Stimulated activated CD4-positive, alpha-beta T cell treated with anti-CD3 and anti-CD28 coated beads, Interleukin-1b, Interleukin-23, amount 100 ng/mL, for 24 hours (primary cell): ENCODE measurements around the gene UTF1.
"Not testable (repeated sequence)": the region's sequence is repeated elsewhere in the genome, so short reads cannot be mapped to it uniquely, and the experiment has no call there.

Source experiments
- DNase-seq, 4 experiments: peaks; one replicate each; pipeline ENCODE4 v3.0.0-alpha.2; 2020; ENCODE audit warnings: low read depth in 4 of 4, low spot score in 1 of 4

UTF1 gene

DNA sequence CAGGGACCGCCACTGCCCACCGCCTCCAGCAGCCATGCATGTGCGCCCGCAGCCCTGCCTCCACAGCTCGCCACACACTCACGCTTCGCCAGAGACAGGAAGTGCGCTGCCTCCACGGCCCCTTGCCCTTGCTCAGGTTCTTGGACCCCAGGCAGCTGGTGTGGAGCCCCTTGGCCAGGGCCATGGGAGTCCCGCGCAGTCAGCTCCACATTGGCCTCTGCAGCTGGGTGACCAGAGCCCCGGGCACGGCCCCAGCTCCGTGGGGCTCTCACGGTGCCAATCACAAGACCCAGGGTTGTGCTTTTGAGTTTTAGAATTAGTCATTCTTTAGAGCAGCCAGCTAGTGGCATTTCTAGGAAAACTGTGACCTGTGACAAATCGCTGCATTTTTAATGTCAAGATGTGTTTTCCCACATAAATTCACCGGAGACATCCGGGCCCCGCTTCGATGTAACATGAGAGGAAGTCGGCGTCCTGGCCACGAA, 4.3 kb upstream of the UTF1 start:
- DNase-seq = no peak

DNA sequence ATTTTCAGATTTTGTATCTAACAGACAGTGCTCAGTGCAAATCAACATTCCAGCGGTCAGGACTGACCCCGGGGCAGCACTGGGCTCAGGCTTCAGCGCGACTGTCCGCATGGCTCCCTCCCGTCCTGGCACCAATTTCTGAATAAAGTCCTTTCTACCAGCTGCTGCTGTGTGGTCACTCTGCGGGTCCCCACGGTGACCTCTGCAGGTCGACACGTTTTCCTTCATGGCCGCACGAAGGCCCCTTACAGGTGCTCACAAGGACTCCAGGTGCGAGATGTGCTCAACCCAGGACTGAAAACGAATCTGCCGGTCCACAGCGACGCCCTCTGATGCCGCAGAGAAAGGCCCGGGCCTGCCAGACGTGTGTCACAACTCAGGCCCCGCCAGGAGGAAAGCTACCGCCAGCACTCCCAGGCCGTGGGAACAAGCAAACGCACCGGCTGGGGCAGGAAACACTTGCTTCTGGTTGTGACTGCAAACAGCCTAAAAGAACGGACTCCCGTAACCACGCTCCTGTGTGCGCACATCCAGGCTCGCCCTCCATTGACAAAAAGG, 3.7 kb upstream of the UTF1 start:
- DNase-seq = no peak

DNA sequence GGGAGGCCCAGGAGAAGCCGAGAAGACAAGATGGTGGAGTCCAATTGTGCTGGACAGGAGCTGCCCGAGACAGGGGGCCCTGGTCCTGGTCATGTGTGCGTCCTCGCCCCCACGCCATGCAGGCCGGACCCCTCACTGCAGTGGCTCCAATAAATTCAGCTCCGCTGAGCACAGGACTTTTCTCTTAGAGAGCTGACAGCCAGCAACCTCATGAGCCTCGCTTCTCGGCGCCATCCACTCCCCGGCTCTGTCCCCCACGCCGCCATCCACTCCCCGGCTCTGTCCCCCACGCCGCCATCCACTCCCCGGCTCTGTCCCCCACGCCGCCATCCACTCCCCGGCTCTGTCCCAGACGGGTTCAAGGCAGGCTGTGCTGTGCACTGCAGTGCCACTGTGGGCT, 2.8 kb upstream of the UTF1 start:
- DNase-seq = no peak

DNA sequence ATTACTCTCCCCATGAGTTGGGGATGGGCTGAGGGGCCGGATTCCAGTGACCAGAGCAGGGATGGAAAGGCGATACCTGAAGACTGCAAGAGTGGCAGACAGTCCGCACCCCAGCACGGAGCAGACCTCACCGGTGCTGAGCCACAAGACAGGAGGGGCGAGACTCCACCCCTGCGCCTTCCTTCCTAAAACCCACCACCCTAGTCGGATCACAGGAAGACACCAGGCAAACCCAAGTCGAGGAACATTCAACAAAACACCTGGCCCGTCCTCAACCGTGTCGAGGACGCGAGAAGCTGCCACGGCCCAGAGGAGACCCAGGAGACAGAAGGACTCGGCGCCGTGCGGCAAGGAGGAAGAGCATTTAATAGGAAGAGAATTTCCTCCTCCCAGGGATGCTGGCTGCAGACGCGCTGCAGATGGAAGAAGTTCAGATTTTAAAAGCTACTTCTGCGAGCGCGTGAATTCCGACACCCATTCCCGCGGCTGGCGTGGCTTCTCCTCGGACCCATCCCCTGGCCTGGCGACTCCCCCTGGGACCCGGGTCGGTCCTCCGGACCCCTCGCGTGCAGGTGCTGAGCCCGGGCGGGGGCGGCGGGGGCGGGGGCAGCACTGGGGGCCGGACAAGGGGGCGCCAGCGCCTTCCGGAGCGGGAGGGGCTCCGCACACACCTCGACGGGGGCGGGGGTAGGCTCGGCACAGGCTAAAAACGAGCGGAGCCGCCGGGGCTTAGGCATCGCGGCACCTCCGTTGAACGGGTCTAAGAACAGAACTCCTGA, 563 bp upstream of the UTF1 start:
- no peak for DNase-seq

DNA sequence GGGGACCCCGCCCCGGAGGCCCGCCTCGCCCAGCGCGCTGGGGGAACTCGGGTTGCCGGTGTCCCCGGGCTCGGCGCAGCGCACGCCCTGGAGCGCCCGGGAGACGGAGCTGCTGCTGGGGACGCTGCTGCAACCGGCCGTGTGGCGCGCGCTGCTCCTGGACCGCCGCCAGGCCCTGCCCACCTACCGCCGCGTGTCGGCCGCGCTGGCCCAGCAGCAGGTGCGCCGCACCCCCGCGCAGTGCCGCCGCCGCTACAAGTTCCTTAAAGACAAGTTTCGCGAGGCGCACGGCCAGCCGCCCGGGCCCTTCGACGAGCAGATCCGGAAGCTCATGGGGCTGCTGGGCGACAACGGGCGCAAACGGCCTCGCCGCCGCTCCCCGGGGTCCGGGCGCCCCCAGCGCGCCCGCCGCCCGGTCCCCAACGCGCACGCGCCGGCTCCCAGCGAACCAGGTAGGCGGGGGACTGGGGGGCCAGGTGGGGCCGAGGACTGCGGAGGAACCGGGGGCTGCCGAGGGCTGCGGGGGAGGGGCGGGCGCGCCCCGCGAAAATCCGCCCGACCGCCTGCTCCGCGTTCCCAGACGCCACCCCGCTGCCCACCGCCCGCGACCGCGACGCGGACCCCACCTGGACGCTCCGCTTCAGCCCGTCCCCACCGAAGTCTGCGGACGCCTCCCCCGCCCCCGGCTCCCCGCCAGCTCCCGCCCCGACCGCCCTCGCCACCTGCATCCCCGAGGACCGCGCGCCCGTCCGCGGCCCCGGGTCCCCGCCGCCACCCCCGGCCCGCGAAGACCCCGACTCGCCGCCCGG, 574 bp downstream of the UTF1 start:
- no peak for DNase-seq

DNA sequence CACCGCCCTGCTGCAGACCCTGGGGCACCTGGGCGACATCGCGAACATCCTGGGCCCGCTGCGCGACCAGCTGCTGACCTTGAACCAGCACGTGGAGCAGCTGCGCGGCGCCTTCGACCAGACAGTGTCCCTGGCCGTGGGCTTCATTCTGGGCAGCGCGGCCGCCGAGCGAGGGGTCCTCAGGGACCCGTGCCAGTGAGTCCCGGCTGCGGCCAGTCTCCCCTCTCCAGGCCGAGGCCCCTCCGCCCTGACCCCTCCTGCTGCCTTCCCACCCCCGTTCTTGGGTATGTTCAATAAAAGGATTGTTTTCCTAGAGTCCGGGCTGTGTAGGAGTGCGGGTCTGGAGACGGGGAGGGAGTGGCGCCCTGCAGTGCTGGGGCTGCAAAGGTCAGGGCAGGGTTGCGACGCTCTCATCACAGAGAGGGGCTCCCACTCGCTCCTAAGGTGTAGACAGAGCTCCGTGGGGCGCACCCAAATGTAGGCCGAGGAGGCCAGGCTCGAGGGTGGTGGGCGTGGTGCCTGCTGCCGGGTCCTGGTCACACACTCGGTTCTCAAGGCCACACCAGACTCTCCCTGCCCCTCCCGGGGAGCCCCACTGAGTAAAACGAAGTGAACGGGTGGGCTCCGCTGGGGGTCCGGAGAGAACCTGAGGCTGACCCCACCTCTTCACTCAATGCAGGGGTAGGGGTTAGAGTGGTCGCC, 1.4 kb downstream of the UTF1 start:
- DNase-seq = no peak

DNA sequence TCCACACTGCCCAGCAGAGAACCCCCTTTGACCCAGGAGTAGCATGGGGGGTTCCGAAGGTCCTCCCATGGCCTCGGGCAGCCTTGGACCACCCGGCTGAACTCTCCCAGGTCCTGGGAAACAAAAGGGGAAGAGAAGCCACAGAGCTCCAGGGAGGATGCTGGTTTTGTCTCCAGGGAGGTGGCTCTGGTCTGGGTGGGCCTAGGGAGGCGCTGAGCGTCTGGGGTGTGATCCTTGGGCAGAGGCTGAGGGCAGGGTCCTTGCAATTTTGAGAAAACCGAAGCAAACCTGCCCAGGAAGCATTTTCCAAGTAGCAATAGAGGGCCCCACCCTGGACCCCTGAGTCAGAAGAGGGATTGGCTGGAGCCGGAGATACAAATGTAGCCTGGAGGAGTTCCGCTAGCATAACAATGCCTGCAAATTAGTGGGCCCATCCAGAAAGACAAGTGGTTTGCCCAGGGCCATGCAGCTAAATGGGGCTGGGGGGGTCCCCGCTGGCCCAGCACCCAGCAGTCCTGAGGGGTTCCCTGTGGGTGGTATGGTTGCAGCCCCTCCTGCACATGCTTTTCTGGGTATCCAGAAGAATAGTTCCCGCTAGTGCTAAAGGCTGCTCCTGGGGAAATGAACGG, 2.0 kb downstream of the UTF1 start:
- DNase-seq = no peak

DNA sequence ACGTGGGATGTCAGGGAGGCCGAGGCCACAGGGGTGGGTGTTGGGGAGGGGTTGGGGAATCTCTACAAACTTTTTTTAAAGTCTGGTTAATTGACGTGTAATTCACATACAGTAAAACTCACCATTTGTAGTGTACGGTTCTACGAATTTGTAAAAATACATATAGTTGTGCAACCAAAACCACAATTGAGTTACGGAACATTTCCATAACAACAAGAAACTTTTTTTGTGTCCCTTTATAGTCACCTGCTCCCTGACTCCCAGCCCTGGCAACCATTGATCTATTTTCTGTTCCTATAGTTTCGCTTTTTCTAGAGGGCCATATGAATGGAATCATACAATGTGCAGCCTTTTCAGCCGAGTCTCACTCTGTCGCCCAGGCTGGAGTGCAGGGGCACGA, 4.8 kb downstream of the UTF1 start:
- not testable (repeated sequence) for DNase-seq

DNA sequence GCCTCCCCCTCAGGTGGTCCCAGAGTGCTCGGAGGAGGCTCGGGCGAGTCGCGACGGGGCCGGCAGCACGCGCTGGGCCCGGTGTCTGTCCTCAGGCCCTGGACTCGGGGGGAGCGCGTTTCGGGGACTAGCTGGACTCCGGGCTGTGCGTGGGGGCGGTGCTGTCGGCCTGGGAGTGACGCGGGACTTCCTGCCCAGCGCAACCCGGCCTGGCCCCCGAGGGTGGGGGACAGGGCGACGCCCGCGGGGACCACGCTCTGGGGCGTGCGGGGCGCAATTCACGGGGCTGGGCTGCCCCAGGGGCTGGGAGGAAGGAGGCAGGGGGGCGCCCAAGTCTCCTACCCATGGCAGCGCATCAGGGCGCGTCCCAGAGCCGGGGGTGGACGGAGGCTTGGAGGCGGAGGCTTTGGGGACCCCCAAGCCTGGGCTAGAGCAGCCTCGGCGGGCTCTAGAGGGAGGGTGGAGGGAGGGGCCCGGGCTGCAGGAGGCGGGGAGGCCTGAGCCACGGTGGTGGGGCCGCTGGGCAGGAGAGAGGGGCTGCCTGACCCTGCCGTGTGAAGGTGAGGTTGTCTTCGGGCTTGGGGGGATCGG, 5.3 kb downstream of the UTF1 start:
- DNase-seq = no peak

DNA sequence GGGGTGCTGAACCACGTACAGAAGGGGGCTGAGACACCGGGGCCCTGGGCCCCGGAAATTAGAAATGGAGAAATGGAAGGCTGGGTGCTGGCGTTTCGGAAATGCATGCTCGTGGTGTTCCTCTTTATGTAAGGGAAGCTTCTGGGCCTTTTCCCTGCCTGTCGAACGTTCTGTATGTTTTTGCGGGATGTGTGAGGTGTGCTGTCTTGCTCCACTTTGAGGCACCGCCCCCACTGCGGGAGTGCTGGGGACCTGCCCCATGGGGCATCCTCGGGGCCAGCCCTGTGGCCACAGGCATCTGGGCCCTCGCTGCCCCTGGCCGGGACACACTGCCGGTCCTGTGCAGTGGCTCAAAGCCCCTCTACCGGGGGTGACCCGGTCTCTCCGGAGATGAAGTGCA, 5.9 kb downstream of the UTF1 start:
- DNase-seq = no peak

DNA sequence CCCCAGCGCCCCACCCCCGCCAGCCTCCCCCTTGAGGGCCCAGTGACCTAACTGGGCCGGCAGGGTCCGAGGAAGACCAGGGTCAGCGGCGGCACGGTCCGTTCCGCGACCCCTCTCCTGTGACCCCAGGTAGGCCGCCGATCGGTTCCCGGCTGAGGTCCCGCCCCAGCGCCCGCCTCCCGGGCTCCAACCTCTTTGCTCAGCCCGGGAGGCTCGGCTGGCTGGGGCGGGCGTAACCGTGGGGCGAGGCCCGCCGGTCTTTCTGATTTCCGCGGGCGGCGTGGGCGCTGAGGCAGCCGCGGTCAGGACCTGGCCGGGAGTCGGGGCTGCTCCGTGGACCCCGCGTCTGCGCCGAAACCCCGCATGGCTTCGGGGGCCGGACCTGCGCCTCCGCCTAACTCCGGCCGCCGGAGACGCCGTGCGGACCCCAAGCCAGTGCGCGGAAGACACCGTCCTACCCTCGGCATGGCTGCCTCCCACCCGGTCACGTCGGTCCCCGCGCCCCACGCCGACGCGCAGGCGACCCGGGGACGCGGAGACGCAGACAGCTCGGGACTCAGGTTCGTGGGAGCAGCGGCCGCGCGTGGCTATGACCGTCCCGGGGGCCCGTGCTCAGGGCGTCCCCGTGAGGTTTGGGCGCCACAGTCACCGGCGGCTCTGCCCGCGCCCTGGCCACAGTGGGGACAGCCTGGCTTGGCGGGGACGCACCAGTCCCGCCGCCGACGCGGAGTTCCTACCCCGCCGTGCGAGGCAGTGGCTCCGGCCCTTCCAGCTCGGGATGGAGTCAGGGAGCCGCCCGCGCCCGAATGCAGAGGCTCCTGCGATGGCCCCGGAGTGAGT, 6.6 kb downstream of the UTF1 start:
- no peak for DNase-seq

DNA sequence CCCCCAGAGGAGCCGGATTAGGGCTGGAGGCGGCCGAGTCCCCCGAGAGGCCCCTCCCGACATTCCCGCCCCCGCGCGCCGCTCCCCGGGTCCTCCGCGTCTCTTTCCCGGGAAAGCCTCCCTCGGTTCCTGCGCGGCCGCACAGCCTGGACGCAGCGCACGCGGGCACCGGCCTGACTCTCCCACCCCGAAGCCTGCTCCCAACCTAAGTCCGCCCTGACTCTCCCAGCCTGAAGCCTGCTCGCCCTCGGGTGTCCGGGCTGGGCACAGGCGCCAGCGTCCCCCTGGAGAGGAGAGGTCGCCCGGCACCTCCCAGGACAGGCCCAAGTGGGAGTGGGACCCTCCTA, 7.2 kb downstream of the UTF1 start:
- no peak for DNase-seq

DNA sequence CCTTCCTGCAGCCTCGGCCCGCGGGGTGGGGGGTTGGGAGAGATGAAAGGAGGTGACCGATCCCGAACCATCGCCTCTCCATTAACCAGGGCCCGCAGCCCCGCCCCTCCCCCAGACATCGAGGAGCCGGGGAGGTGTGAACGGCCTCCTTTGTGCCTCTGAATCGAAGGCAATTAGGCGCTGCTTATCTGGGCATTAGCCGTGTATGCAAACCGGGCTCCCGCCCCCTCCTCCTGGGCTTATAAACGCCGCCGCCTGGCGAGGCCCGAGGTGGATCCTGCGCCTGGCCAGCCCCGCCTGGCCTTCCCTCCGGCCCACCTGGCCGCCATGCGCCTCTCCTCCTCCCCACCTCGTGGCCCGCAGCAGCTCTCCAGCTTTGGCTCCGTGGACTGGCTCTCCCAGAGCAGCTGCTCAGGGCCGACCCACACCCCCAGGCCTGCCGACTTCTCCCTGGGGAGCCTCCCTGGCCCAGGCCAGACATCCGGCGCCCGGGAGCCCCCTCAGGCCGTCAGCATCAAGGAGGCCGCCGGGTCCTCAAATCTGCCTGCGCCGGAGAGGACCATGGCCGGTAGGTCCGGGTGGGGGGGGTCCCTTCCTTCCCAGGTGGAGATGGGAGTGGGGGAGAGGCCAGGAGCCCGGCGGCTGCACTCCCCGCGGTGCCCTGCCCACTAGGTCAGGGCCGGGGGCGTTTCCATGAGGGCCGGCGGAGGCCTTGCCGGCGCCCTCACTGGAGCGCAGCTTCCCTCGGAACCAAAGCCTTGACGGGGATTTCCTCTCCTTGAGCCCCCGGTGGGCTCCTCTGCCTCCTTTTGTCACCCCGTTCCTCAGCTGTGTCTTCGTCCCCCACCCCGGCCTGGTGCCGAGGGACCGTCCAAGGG, 7.8 kb downstream of the UTF1 start, which contains the start of gene VENTX:
VENTX (plus strand) TSS at position 268 of the 878 bp plus-strand sequence; CDS start at position 328, 60 bp downstream.
- DNase-seq = no peak

DNA sequence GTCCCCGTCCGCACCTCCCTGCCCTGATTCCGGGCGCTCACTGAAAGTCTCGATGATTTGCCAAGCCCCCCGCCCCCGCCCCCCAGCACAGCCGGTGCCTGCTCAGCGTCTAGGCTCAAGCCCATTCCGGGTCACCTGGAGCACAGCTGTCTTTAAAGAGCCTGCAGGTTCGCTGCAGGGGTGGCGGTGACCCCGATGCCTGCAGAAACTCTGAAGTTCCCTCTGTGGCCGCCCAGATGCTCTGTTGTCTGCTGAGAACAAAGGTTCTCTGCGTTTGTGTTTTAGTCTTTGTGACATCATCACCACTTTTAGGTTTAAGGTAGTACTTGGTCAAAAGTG, 8.4 kb downstream of the UTF1 start:
- no peak for DNase-seq

DNA sequence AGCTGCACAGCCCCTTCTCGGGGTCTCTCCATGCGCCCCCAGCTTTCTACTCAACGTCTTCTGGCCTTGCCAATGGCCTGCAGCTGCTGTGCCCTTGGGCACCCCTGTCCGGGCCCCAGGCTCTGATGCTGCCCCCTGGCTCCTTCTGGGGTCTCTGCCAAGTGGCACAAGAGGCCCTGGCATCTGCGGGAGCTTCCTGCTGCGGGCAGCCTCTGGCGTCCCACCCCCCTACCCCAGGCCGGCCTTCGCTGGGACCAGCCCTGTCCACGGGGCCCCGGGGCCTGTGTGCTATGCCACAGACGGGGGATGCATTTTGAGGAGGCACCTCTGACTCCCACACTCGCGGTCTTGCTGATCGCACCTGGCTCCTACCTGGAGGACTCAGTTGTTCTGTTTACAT, 10.0 kb downstream of the UTF1 start:
- no peak for DNase-seq

DNA sequence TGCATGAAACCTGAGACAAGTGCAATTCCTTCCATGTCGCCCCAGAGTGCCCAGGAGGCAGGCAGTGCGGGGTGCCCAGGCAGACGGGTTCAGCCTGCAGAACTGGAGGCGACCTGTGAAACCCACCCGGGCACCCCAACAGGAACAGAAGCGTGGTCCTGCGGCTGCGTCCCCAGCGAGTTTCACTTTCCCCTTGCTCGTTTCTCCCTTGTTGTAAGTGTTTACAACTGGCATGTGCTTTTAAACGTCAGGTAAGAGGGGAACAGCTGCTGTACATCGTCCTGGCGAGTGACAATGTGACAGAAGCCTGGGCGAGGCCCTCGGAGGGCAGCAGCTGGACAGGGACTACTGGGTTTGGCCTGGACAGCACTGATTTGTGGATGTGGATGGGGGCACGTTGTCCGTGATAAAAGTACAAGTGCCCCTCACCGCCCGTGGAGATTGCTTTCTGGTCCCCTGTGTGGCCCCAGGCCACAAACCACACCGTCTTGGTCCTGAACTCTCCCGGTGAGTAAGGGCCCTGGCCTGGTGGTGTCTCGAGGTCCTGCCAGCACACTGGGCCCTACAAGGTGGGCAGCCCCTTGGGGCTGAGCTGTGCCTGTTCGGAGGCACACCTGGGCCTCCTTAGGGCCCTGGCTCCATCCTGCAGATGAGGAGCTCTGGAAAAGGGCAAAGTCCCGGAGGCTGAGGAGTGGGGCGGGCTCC, 11.6 kb downstream of the UTF1 start:
- DNase-seq = no peak

DNA sequence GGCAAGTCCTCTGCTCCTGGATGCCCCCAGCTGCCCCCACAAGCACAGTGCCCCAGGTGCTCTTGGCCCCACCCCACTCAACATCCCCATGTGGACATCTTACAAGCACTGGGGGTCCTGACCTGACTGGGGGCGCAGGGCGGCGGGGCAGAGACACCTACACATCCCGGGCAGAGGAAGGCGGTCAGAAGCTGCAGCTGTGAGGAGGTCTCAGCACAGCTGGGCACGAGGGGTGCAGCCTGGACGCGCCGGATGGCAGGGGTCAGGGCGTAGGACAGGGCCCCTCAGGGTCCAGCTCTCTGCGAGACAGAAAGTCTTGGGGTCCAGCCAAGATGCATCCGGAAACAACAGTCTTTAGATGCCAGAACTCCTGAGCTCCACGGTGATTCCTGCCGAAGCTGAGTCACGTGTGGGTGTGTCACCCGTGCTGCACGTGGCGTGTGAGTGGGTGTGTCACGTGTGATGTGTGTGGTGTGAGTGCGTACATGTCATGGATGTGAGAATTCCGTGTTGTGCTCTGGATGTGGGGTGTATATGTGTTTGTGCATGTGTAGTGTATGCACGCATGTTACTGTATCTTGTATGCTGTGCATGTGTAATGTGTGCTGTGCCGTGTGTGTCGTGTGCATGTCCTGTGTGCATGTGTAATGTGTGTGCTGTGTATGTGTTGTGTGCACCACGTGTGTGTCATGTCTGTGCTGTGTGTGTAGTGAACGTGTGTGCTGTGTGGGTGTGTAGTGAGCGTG, 12.8 kb downstream of the UTF1 start:
- no peak for DNase-seq

DNA sequence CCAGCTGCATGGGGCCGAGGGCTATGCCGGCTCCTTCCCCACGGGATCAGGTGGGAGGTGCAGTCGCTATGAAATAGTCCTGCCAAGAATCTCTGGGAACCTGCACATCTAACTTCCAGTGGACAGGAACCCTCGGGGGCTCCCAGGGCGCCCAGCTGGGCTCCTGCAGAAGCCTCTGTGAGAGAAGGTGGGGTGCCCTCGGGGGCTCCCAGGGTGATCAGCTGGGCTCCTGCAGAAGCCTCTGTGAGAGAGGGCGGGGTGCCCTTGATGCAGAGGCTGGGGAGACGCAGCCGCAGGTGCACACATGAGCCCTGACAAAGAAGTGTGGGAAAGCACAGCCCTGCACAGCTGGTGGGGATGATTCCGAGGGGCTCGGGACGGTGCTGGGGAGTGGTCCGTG, 13.6 kb downstream of the UTF1 start:
- DNase-seq = no peak
